OCI-LY3 (cell line): ENCODE measurements around the gene ADAM10.

Experiments
- EZH2phosphoT487 ChIP-seq: fragments of 200-600 bp; shearing (Covaris generic); IDR thresholded peaks from 2 replicates; pipeline ENCODE4 v1.6.1; 2018; ENCODE audit warnings: antibody characterized with exemption, mixed run types, low read depth
- TF ChIP-seq, protein P1 (sequence below): fragments of 200-600, 300-600 bp; sonication (generic); IDR thresholded peaks from 2 replicates; pipeline ENCODE4 v1.5.1; 2014; ENCODE audit warnings: antibody characterized with exemption, low read length, low read depth

DNA sequence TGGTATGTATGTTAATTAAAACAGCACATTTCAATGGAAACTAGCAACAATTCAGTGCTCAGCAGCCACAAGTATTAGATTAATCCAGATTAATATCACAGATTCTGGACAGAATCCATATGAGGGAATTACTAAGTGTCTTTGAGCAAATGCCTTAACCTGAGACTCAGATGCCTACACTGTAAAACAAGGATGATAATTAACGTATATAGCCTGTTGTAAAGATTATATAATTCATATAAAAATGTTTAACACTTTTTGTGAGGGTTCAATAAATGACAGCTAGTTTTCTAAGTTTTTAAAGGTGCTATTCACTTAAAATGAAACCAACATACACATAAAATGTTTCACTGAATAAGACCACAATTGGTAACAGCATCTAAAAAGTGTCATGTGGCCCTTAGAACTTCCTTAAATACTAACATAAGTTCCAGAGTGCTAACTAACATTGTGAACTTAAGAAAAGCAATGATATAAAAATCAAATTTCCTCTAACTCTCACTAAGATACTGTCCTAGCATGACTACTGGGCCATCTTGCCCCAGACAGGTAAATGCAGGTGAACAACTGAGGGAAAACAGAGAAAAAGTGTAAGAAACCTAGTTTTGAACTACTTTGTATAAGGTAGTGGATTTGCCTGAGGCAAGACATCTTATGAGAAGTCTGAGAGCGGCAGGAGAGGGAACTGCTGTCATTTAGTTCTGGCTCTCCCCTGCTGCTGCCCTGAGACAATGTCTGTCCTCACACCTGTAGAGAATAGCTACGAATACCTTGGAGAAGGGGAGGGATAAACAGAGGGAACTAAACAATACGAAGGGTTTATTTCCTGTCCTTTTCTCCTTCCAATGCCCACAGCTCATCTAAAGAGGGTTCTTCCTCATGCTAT, 151.3 kb downstream of the ADAM10 start:
- TF ChIP-seq, protein P1, sequence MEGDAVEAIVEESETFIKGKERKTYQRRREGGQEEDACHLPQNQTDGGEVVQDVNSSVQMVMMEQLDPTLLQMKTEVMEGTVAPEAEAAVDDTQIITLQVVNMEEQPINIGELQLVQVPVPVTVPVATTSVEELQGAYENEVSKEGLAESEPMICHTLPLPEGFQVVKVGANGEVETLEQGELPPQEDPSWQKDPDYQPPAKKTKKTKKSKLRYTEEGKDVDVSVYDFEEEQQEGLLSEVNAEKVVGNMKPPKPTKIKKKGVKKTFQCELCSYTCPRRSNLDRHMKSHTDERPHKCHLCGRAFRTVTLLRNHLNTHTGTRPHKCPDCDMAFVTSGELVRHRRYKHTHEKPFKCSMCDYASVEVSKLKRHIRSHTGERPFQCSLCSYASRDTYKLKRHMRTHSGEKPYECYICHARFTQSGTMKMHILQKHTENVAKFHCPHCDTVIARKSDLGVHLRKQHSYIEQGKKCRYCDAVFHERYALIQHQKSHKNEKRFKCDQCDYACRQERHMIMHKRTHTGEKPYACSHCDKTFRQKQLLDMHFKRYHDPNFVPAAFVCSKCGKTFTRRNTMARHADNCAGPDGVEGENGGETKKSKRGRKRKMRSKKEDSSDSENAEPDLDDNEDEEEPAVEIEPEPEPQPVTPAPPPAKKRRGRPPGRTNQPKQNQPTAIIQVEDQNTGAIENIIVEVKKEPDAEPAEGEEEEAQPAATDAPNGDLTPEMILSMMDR, result no peak
- no peak for TF ChIP-seq EZH2phosphoT487
